Measurements from ENCODE around the gene TBCK. TPM values are rescaled to one million over a fixed set of nuclear protein-coding genes. Genes with fewer than 3 reads are reported as not detected.

TBCK gene
- polyA plus RNA-seq, 1 donor (not counting 4 experiments of a cell fraction or from before 2014, with no cell fraction given) = 19.3 TPM

- dilution Hi-C loops (cut with MboI; ENCODE audit: extremely low pct_ligation_motif_present, low sequenced_read_pairs) = no loop called here
- Histone ChIP-seq H3K79me2 (ENCODE audit: control insufficient read depth, insufficient read depth, low read length) (no peaks in the 10 kb centered on the region), H3K9me3 (ENCODE audit: control insufficient read depth, low read depth, low read length) (no peaks in the 10 kb centered on the region), H3K9me1 (ENCODE audit: control insufficient read depth, extremely low read depth, insufficient read depth, low read length) (no peaks in the 10 kb centered on the region), H3K4me3 (ENCODE audit: control insufficient read depth in 2 of 3, extremely low read depth in 1 of 3, insufficient read depth in 2 of 3, low read depth in 1 of 3, low read length in 3 of 3) (no peak overlapping the region), H3K27me3 (ENCODE audit: control insufficient read depth, extremely low read depth, insufficient read depth, low read length) (no peaks in the 10 kb centered on the region), H3K36me3 (ENCODE audit: control insufficient read depth in 2 of 2, extremely low read depth in 1 of 2, insufficient read depth in 2 of 2, low read length in 2 of 2) (no peaks in the 10 kb centered on the region), H3K4me1 (ENCODE audit: control insufficient read depth, extremely low read depth, insufficient read depth, low read length) (peaks cover 10% of the 10 kb centered on the region), H2AFZ (ENCODE audit: control insufficient read depth, low read length) (no peak overlapping the region), H4K20me1 (ENCODE audit: control insufficient read depth, extremely low read depth, insufficient read depth, low read length) (no peaks in the 10 kb centered on the region), H3K9ac (ENCODE audit: control insufficient read depth, extremely low read depth, insufficient read depth, low read length) (no peak overlapping the region), H3K27ac (ENCODE audit: control insufficient read depth, insufficient read depth, low read length) (no peak overlapping the region), H3K4me2 (ENCODE audit: control insufficient read depth, extremely low read depth, insufficient read depth, low read depth, low read length) (no peak overlapping the region)
- FAIRE-seq = no peak
- no peak for DNase-seq (ENCODE audit: low read depth, low spot score)
- TF ChIP-seq CTCF (optimal IDR thresholded peaks at IDR 0.05 in 1 of 3, IDR thresholded peaks at IDR 0.05 in 1 of 3, conservative IDR thresholded peaks at IDR 0.05 in 1 of 3; ENCODE audit: extremely low read depth in 1 of 3, insufficient read depth in 2 of 3, low read length in 3 of 3) = no peak
- no peak for TF ChIP-seq EZH2 (IDR thresholded peaks at IDR 0.05; ENCODE audit: low read length)
Observed at GRCh38 chr4:106036848-106037247, 279.2 kb downstream of the TBCK start.

- Histone ChIP-seq H3K4me2 (ENCODE audit: control insufficient read depth, extremely low read depth, insufficient read depth, low read depth, low read length) (no peak overlapping the region), H3K27ac (ENCODE audit: control insufficient read depth, insufficient read depth, low read length) (no peak overlapping the region), H3K36me3 (ENCODE audit: control insufficient read depth in 2 of 2, extremely low read depth in 1 of 2, insufficient read depth in 2 of 2, low read length in 2 of 2) (no peaks in the 10 kb centered on the region), H3K9ac (ENCODE audit: control insufficient read depth, extremely low read depth, insufficient read depth, low read length) (no peak overlapping the region), H4K20me1 (ENCODE audit: control insufficient read depth, extremely low read depth, insufficient read depth, low read length) (no peaks in the 10 kb centered on the region), H2AFZ (ENCODE audit: control insufficient read depth, low read length) (no peak overlapping the region), H3K4me3 (ENCODE audit: control insufficient read depth in 2 of 3, extremely low read depth in 1 of 3, insufficient read depth in 2 of 3, low read depth in 1 of 3, low read length in 3 of 3) (no peak overlapping the region), H3K79me2 (ENCODE audit: control insufficient read depth, insufficient read depth, low read length) (no peaks in the 10 kb centered on the region), H3K9me3 (ENCODE audit: control insufficient read depth, low read depth, low read length) (no peaks in the 10 kb centered on the region), H3K4me1 (ENCODE audit: control insufficient read depth, extremely low read depth, insufficient read depth, low read length) (peaks cover 10% of the 10 kb centered on the region), H3K9me1 (ENCODE audit: control insufficient read depth, extremely low read depth, insufficient read depth, low read length) (no peaks in the 10 kb centered on the region), H3K27me3 (ENCODE audit: control insufficient read depth, extremely low read depth, insufficient read depth, low read length) (no peaks in the 10 kb centered on the region)
- DNase-seq (ENCODE audit: low read depth, low spot score) (no peak), FAIRE-seq (no peak)
- dilution Hi-C loops (cut with MboI; ENCODE audit: extremely low pct_ligation_motif_present, low sequenced_read_pairs) = no loop called here
- TF ChIP-seq CTCF (optimal IDR thresholded peaks at IDR 0.05 in 1 of 3, IDR thresholded peaks at IDR 0.05 in 1 of 3, conservative IDR thresholded peaks at IDR 0.05 in 1 of 3; ENCODE audit: extremely low read depth in 1 of 3, insufficient read depth in 2 of 3, low read length in 3 of 3) (no peak), EZH2 (IDR thresholded peaks at IDR 0.05; ENCODE audit: low read length) (no peak)
Observed at GRCh38 chr4:106036334-106036733, 279.7 kb downstream of the TBCK start.
